MM.1S (cell line): ENCODE data around the gene NDFIP1.

Source experiments
- EZH2phosphoT487 ChIP-seq: fragments of 300-600 bp; sonication (generic); IDR thresholded peaks from 2 replicates; pipeline ENCODE4 v1.6.1; 2018; ENCODE audit warnings: antibody characterized with exemption, low read length
- TF ChIP-seq, protein P1 (sequence below): fragments of 300-600 bp; sonication (generic); IDR thresholded peaks from 2 replicates; pipeline ENCODE4 v1.5.1; 2016; ENCODE audit warnings: antibody characterized with exemption, low read length, mixed read lengths

DNA sequence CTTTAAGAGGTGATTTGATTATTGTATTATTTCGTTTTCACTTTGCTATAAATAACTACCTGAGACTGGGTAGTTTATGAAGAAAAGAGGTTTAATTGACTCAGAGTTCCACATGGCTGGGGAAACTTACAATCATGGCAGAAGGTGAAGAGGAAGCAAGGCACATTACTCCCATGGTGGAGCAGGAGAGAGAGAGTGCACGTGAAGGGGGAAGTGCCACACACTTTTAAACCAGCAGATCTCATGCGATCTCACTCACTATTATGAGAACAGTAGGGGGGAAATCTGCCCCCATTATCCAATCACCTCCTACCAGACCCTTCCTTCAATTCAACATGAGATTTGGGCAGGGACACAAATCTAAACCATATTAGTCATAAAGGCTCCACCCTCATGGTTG, 36.1 kb upstream of the NDFIP1 start:
- TF ChIP-seq, protein P1, sequence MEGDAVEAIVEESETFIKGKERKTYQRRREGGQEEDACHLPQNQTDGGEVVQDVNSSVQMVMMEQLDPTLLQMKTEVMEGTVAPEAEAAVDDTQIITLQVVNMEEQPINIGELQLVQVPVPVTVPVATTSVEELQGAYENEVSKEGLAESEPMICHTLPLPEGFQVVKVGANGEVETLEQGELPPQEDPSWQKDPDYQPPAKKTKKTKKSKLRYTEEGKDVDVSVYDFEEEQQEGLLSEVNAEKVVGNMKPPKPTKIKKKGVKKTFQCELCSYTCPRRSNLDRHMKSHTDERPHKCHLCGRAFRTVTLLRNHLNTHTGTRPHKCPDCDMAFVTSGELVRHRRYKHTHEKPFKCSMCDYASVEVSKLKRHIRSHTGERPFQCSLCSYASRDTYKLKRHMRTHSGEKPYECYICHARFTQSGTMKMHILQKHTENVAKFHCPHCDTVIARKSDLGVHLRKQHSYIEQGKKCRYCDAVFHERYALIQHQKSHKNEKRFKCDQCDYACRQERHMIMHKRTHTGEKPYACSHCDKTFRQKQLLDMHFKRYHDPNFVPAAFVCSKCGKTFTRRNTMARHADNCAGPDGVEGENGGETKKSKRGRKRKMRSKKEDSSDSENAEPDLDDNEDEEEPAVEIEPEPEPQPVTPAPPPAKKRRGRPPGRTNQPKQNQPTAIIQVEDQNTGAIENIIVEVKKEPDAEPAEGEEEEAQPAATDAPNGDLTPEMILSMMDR = no peak
- no peak for TF ChIP-seq EZH2phosphoT487
